ELF-1 (cell line): ENCODE measurements around the gene MYRF.

Experiments
- DNase-seq: peaks from one replicate; pipeline ENCODE4 v3.0.0-alpha.2; 2016; ENCODE audit warnings: low read depth, low spot score

Gene MYRF

GRCh38 chr11:61776561-61777075, 24.2 kb downstream of the MYRF start:
- DNase-seq: peak; percentile 90

GRCh38 chr11:61777234-61778090, 25.0 kb downstream of the MYRF start:
- peak; percentile 56 for DNase-seq

DNA sequence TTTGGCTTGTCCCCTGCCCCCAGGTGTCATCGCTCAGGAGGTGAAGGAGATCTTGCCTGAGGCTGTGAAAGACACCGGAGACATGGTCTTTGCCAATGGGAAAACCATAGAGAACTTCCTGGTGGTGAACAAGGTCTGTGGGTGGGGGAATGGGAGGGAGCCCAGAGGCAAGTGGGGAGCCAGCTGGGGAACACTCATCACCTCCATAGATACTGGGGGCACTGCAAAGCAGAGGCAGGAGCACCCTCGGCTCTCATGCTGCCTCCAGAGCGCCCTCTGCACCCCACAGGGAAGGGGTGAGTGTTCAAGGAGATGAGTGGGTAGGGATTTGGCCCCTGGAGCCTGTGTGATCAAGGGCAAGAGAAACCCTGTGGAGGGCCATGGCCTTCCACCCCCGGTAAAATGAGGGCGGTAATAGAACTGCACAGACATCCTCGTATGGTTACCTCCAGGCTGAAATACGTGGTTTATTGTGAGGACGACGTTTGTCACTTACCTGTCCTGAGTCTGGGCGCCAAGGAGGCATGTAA, 26.0 kb downstream of the MYRF start:
- no peak for DNase-seq

DNA sequence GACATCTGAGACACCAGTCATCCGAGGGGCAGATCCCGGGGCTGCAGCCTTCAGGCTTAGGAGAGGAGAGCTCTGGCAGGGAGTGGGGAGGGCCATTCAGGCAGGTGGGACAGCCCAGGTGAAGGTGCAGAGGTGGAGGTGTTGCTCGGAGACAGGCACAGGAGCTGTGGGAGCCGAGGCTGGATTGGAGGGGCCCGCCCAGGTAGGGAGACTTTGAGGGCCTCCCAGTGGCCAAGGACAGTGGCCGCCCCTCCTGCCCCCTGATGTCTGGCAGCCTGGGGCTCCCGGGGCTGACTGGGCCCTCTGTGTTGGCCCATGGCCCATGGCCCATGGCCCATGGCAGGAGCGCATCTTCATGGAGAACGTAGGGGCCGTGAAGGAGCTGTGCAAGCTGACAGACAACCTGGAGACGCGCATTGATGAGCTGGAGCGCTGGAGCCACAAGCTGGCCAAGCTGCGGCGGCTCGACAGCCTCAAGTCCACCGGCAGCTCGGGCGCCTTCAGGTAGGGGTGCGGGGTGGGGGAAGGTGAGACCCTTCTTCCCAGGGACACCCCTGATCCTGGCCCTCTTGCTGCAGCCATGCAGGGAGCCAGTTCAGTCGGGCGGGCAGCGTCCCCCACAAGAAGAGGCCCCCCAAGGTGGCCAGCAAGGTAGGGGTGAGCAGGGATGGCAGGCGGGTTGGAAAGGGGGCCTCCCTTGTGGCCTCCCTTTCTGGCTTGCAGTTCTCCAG, 26.6 kb downstream of the MYRF start:
- no peak for DNase-seq

GRCh38 chr11:61779666-61780525, 27.5 kb downstream of the MYRF start:
- no peak for DNase-seq

- DNase-seq: no peak
These were observed 28.2 kb downstream of the MYRF start for GRCh38 chr11:61780581-61781162.

- no peak for DNase-seq
These were observed 29.1 kb downstream of the MYRF start for GRCh38 chr11:61781585-61781984.

- no peak for DNase-seq
These were observed 29.9 kb downstream of the MYRF start for GRCh38 chr11:61782299-61782698.

GRCh38 chr11:61782841-61783240, 30.4 kb downstream of the MYRF start:
- DNase-seq: peak; percentile 80

DNA sequence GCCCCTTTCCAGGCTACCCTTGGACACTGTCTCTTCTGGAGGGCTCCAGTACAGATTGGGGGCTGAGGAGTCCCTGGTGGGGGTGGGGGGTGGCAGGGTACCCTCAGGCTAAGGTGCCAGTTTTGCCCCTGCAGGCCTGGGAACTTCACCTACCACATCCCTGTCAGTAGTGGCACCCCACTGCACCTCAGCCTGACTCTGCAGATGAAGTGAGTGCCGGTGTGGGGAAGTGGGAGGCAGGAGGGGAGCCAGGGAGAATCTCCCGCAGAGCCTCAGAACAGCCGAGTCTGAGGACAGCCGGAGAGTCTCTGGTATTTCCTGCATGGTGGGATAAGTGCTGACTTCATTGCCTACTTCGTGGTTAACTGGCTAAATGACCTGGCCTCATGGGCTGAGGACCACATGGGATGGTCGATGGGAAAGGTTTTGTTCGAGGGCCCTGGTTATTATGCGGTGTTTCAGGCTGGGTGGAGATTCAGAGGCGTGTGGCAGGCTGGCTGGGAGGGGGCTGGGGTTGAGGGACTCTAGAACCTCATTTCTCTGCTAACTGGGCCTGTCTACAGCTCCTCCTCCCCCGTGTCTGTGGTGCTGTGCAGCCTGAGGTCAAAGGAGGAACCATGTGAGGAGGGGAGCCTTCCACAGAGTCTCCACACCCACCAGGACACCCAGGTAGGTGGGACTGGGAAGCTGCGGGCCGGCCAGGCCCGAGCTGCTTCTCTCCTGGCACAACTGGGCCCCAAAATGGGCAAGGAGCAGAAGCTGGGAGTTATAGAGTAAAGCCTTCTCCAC, 31.5 kb downstream of the MYRF start:
- no peak for DNase-seq

DNA sequence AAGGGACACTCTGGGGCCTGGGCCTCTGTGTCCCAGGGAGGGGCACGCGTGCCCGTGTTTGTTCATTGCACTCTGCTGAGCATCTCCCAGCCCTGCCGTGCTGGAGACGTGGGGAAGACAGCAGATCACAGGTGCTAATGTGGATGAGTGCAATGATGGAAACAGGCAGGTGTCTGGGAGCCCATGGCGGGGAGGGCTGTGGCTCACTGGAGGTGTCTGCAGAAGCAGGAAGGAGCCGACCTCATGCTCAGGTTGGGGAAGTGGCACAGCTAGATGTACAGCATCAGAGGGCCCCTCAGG, 32.0 kb downstream of the MYRF start:
- no peak for DNase-seq

GRCh38 chr11:61785837-61786402, 33.5 kb downstream of the MYRF start:
- no peak for DNase-seq

GRCh38 chr11:61787928-61788491, 35.6 kb downstream of the MYRF start:
- DNase-seq: peak; percentile 78

DNA sequence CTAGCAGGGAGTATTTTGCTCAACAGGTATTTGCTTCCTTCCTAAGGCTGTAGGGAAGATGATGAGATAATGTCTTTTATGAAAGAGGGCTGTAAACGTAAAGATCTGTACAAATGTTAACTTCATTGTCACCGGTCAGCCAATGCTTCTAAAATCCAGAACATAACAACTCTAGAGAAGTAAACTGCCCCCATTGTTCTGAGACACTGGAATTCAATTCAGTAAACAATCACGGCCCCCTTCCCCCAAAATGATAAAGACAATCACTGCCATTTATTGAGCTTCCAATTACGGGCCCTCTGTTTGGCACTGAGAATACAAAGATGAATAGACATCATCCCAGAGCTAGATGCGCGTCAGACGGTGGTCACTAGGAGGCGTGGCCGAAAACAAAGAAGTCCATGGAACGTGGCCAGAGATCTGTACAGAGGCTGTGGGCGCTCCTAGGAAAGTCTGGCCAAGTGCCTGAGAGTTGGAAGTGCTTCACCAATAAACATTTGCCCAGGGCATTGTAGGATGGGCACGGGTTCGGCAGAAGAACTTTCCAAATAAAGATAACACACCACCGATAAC, 39.4 kb downstream of the MYRF start:
- DNase-seq: peak; percentile 77

- DNase-seq: peak; percentile 96
These were observed 40.1 kb downstream of the MYRF start, which contains the start of the genes FEN1 and TMEM258 for GRCh38 chr11:61792310-61793082. FEN1 (plus strand) TSS chr11:61792911; CDS start chr11:61795362, 2,451 bp downstream. TMEM258 (minus strand) TSS chr11:61792599; CDS start chr11:61792558, 41 bp downstream.

DNA sequence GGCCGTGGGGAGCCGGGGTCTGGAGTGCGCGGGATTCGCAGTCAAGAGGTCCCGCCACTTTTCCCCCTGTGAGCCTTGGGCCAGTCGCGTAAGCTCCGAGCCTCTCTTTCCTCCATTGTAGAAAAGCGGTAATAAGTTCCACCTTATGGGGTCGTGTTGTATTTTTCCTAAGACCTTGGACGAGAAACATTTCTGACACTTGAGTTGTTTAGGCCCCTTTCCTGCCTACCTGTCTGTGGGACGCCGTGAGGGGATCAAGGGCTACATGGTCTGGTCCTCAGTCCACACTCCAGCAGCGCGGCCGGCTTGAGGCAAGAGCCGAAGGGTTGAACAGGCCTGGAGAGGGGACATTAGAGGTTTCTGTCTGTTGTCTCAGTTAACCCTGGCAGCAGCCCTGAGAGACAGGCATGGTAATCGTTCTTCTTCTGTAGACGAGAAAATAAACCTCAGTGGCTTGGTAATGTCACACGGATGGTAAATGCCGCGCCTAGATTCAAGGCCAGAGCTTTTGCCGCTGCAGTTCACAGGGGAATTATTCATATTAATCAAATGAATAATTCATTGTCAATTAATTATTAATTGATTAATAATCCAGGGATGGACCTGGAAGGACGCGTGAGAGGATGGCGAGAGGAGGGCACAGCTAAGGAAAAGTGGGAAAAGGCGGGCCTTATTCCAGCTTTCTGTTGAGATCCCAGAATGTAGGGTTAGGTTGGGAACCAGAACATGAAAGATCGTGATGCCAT, 40.8 kb downstream of the MYRF start:
- DNase-seq: no peak

DNA sequence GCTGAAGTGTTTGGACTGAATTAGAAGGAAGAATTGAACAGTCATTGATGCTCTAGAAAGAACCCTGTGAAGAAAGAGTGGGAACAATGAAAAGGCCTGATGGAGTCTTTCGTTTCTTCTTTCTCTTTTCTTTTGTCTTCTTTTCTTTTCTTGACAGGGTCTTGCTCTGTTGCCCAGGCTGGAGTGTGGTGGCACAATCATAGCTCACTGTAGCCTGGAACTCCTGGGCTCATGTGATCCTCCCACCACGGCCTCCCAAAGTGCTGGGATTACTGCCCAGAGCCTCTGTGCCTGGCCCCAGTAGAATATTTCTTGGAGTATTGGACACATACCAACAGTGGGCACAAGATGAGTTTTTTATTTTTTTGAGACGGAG, 41.4 kb downstream of the MYRF start:
- DNase-seq: no peak

- DNase-seq: no peak
These were observed 42.1 kb downstream of the MYRF start for GRCh38 chr11:61794579-61794978.
